ENCODE data around the gene SLC38A10.

DNA sequence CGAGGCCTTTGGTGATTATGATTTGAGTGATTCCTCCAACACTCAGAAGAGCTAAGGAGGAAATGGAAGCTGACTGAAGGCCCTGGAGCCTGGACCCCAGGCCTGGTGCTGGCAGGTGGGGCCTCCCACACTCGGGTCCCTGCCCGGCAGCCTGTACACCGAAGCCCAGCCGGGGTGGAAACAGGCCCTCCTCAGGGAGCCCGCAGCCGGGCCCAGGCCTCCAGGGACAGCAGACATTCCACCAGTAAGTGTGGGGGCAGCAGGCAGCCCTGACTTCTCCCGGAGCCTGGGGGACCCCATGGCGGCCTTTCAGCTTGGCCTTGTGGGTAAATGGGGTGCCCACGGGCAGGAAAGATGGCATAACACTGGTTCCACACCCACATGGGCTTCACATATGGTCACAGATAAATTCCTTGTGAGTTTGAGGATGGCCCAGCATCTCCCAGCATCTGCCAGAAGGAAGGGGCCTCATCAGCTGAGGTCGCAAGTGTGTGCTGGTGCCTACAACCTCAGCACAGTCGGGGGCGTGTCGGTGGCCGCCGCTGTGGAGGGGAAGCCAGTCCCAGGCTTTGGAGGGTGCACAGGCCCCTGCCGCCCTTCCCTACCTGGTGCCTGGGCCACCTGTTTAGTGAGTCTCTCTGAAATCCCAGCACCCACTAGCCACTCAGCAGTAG lies 29.2 kb upstream of the SLC38A10 start:
- TF ChIP-seq, protein P1, sequence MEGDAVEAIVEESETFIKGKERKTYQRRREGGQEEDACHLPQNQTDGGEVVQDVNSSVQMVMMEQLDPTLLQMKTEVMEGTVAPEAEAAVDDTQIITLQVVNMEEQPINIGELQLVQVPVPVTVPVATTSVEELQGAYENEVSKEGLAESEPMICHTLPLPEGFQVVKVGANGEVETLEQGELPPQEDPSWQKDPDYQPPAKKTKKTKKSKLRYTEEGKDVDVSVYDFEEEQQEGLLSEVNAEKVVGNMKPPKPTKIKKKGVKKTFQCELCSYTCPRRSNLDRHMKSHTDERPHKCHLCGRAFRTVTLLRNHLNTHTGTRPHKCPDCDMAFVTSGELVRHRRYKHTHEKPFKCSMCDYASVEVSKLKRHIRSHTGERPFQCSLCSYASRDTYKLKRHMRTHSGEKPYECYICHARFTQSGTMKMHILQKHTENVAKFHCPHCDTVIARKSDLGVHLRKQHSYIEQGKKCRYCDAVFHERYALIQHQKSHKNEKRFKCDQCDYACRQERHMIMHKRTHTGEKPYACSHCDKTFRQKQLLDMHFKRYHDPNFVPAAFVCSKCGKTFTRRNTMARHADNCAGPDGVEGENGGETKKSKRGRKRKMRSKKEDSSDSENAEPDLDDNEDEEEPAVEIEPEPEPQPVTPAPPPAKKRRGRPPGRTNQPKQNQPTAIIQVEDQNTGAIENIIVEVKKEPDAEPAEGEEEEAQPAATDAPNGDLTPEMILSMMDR (conservative IDR thresholded peaks at IDR 0.05), result no peak
- TF ChIP-seq ZFX (IDR thresholded peaks at IDR 0.05), result no peak

All from C4-2B (cell line).